Chondrocyte (in vitro differentiated cells): ENCODE measurements around the gene ZNF718. TPM values are rescaled to one million over a fixed set of nuclear protein-coding genes. Genes with fewer than 3 reads are reported as not detected.
"Not testable (repeated sequence)": the region's sequence is repeated elsewhere in the genome, so short reads cannot be mapped to it uniquely, and the experiment has no call there.

Source experiments
- DNase-seq: peaks from one replicate; pipeline ENCODE4 v3.0.0; 2021; ENCODE audit warnings: mixed read lengths, low spot score
- H3K27ac Mint-ChIP-seq: one replicate; pipeline ENCODE4 v1.8.0; 2021; ENCODE audit warnings: mild to moderate bottlenecking, moderate library complexity, mixed read lengths; ENCODE audit not compliant: unreplicated experiment
- H3K27me3 Mint-ChIP-seq: 2 replicates; pipeline ENCODE4 v1.8.0; 2021; ENCODE audit warnings: low read depth, mixed read lengths
- H3K36me3 Mint-ChIP-seq: 2 replicates; pipeline ENCODE4 v1.8.0; 2021; ENCODE audit warnings: low read depth, mixed read lengths
- H3K4me1 Mint-ChIP-seq: 2 replicates; pipeline ENCODE4 v1.8.0; 2021; ENCODE audit warnings: low read depth, mild to moderate bottlenecking, mixed read lengths
- H3K4me3 Mint-ChIP-seq: one replicate; pipeline ENCODE4 v1.8.0; 2021; ENCODE audit warnings: mild to moderate bottlenecking, moderate library complexity, mixed read lengths; ENCODE audit not compliant: unreplicated experiment
- H3K9me3 Mint-ChIP-seq: 2 replicates; pipeline ENCODE4 v1.8.0; 2021; ENCODE audit warnings: low read depth, mixed read lengths
- CTCF ChIP-seq: fragments of 200-600 bp; sonication (generic); IDR thresholded peaks from 2 replicates; pipeline ENCODE4 v1.5.0; 2021; ENCODE audit warnings: antibody characterized with exemption, mild to moderate bottlenecking, moderate library complexity
- total RNA-seq: library from RNA; stranded (reverse); gene quantifications from 3 replicates; pipeline ENCODE4 v1.2.1, GENCODE V29; 2021

Gene ZNF718
- total RNA-seq, 1 donor from 2014 or later, result 3.2 TPM

GRCh38 chr4:147233-147632 lies 22.9 kb downstream of the ZNF718 start:
- DNase-seq, result no peak
- no peak overlapping the region for H3K4me3 Mint-ChIP-seq
- no peak overlapping the region for H3K27ac Mint-ChIP-seq
- no peak for TF ChIP-seq CTCF
- H3K9me3 Mint-ChIP-seq, result peaks cover 60% of the 10 kb centered on the region
- H3K27me3 Mint-ChIP-seq, result no peaks in the 10 kb centered on the region
- H3K4me1 Mint-ChIP-seq, result no peaks in the 10 kb centered on the region
- peaks cover 52% of the 10 kb centered on the region for H3K36me3 Mint-ChIP-seq

- TF ChIP-seq CTCF, result no peak
- no peaks in the 10 kb centered on the region for H3K27me3 Mint-ChIP-seq
- H3K9me3 Mint-ChIP-seq, result peaks cover 50% of the 10 kb centered on the region
- no peak overlapping the region for H3K4me3 Mint-ChIP-seq
- no peaks in the 10 kb centered on the region for H3K4me1 Mint-ChIP-seq
- no peak for DNase-seq
- no peak overlapping the region for H3K27ac Mint-ChIP-seq
- peaks cover 52% of the 10 kb centered on the region for H3K36me3 Mint-ChIP-seq
Observed at GRCh38 chr4:161496-162284, 37.4 kb downstream of the ZNF718 start.

GRCh38 chr4:169640-170039 lies 45.3 kb downstream of the ZNF718 start:
- H3K4me1 Mint-ChIP-seq, DNase-seq, H3K27ac Mint-ChIP-seq, H3K27me3 Mint-ChIP-seq, H3K4me3 Mint-ChIP-seq: not testable (repeated sequence)
- peaks cover 55% of the 10 kb centered on the region for H3K9me3 Mint-ChIP-seq
- H3K36me3 Mint-ChIP-seq, result peaks cover 51% of the 10 kb centered on the region

GRCh38 chr4:171318-171717 lies 47.0 kb downstream of the ZNF718 start:
- peaks cover 65% of the 10 kb centered on the region for H3K9me3 Mint-ChIP-seq

GRCh38 chr4:173666-174314 lies 49.5 kb downstream of the ZNF718 start:
- DNase-seq, result no peak
- Mint-ChIP-seq H3K36me3 (peaks cover 39% of the 10 kb centered on the region), H3K27me3 (no peaks in the 10 kb centered on the region), H3K4me3 (no peak overlapping the region), H3K9me3 (peaks cover 71% of the 10 kb centered on the region), H3K27ac (no peak overlapping the region), H3K4me1 (no peaks in the 10 kb centered on the region)
- TF ChIP-seq CTCF, result no peak

More at GRCh38 chr4:171318-171717, 47.0 kb downstream of the ZNF718 start:
- not testable (repeated sequence) for DNase-seq, H3K4me3 Mint-ChIP-seq, H3K27ac Mint-ChIP-seq, H3K4me1 Mint-ChIP-seq, H3K27me3 Mint-ChIP-seq
- H3K36me3 Mint-ChIP-seq, result peaks cover 51% of the 10 kb centered on the region

GRCh38 chr4:175986-176385 lies 51.7 kb downstream of the ZNF718 start:
- no peaks in the 10 kb centered on the region for H3K4me1 Mint-ChIP-seq
- peaks cover 30% of the 10 kb centered on the region for H3K36me3 Mint-ChIP-seq
- H3K9me3 Mint-ChIP-seq, result peaks cover 67% of the 10 kb centered on the region
- no peaks in the 10 kb centered on the region for H3K27me3 Mint-ChIP-seq
- H3K27ac Mint-ChIP-seq, result no peak overlapping the region
- TF ChIP-seq CTCF, result no peak
- no peak overlapping the region for H3K4me3 Mint-ChIP-seq
- DNase-seq, result no peak
